ENCODE data around the gene ABR. TPM values are rescaled to one million over a fixed set of nuclear protein-coding genes. Genes with fewer than 3 reads are reported as not detected.
"Not testable (repeated sequence)": the region's sequence is repeated elsewhere in the genome, so short reads cannot be mapped to it uniquely, and the experiment has no call there.

The ABR gene
- total RNA-seq, 1 donor from 2014 or later: 47.2 TPM

GRCh38 chr17:1147664-1148063 is 32.1 kb downstream of the ABR start:
- DNase-seq (ENCODE audit: low spot score): peak; percentile 45

GRCh38 chr17:1146561-1147265 is 33.1 kb downstream of the ABR start:
- no peak for DNase-seq (ENCODE audit: low spot score)

GRCh38 chr17:1145311-1145986 is 34.3 kb downstream of the ABR start:
- DNase-seq (ENCODE audit: low spot score): no peak

GRCh38 chr17:1144162-1144561 is 35.6 kb downstream of the ABR start:
- no peak for DNase-seq (ENCODE audit: low spot score)

- DNase-seq (ENCODE audit: low spot score): peak; percentile 91
These were observed 36.2 kb downstream of the ABR start for GRCh38 chr17:1143573-1143972.

- no peak for DNase-seq (ENCODE audit: low spot score)
These were observed 37.2 kb downstream of the ABR start for GRCh38 chr17:1142561-1142971.

GRCh38 chr17:1137465-1137894 is 42.3 kb downstream of the ABR start:
- no peak for DNase-seq (ENCODE audit: low spot score)

- peak; percentile 34 for DNase-seq (ENCODE audit: low spot score)
These were observed 43.0 kb downstream of the ABR start for GRCh38 chr17:1136748-1137147.

- DNase-seq (ENCODE audit: low spot score): no peak
These were observed 45.0 kb downstream of the ABR start for GRCh38 chr17:1134634-1135324.

GRCh38 chr17:1130191-1130590 is 49.6 kb downstream of the ABR start:
- no peak for DNase-seq (ENCODE audit: low spot score)

GRCh38 chr17:1128463-1128862 is 51.3 kb downstream of the ABR start:
- not testable (repeated sequence) for DNase-seq (ENCODE audit: low spot score)

- DNase-seq (ENCODE audit: low spot score): no peak
These were observed 52.8 kb downstream of the ABR start for GRCh38 chr17:1126801-1127550.

- DNase-seq (ENCODE audit: low spot score): no peak
These were observed 53.5 kb downstream of the ABR start for GRCh38 chr17:1126250-1126797.

GRCh38 chr17:1125788-1126145 is 54.0 kb downstream of the ABR start:
- DNase-seq (ENCODE audit: low spot score): no peak

GRCh38 chr17:1124896-1125787 is 54.6 kb downstream of the ABR start:
- DNase-seq (ENCODE audit: low spot score): no peak

- no peak for DNase-seq (ENCODE audit: low spot score)
These were observed 55.7 kb downstream of the ABR start for GRCh38 chr17:1123921-1124715.

- DNase-seq (ENCODE audit: low spot score): no peak
These were observed 56.4 kb downstream of the ABR start for GRCh38 chr17:1123393-1123831.

GRCh38 chr17:1122533-1123392 is 57.0 kb downstream of the ABR start:
- peak; percentile 76 for DNase-seq (ENCODE audit: low spot score)

- DNase-seq (ENCODE audit: low spot score): not testable (repeated sequence)
These were observed 58.4 kb downstream of the ABR start for GRCh38 chr17:1121442-1121817.
